Hypothalamus (tissue), 51 donors: ENCODE results near the gene RANBP17.

ENCODE experiments used
- DNase-seq, 51 donors: peaks; one replicate each; lab custom pipeline; 2025; lab: John Stamatoyannopoulos, UW

RANBP17 gene

GRCh38 chr5:171340491-171340890, 478.7 kb downstream of the RANBP17 start:
- no peak for DNase-seq

- peak in 17 of 51 donors; percentile 1 to 40 (median 16) for DNase-seq
Observed at GRCh38 chr5:171342362-171343111, 480.7 kb downstream of the RANBP17 start.

GRCh38 chr5:171344936-171345608, 483.3 kb downstream of the RANBP17 start:
- DNase-seq: no peak
